Measurements from ENCODE around the gene ZNF236. TPM values are rescaled to one million over a fixed set of nuclear protein-coding genes. Genes with fewer than 3 reads are reported as not detected.

Gene ZNF236
- 3.7 and 4.4 TPM in 2 replicates for total RNA-seq

GRCh38 chr18:76822506-76823160 lies at the start of gene ZNF236:
TSS of gene ZNF236 (plus strand) at chr18:76822557. CDS start at chr18:76822608, 51 bp downstream.

Measured in bronchus fibroblast of lung (primary cell).